GM13976 (cell line): Measurements from ENCODE around the gene SLC6A13.

ENCODE experiments used
- DNase-seq: peaks from one replicate; pipeline ENCODE4 v3.0.0; 2012; ENCODE audit warnings: low spot score
- CTCF ChIP-seq: IDR thresholded peaks from 2 replicates; pipeline ENCODE4 v1.5.1; 2012; ENCODE audit warnings: borderline replicate concordance, mild to moderate bottlenecking; ENCODE audit not compliant: insufficient read depth; ENCODE audit errors: extremely low read depth, missing control alignments, control extremely low read depth
- in situ Hi-C: fragments of 300-500 bp; cut with MboI; formaldehyde crosslinking; loops from one replicate; pipeline ENCODE4 v1.12.0; 2022; ENCODE audit warnings: low sequenced_read_pairs, mixed read lengths, inconsistent platforms; ENCODE audit not compliant: unreplicated experiment

Gene SLC6A13

GRCh38 chr12:186006-186625 lies 76.5 kb downstream of the SLC6A13 start:
- no peak for TF ChIP-seq CTCF
- in situ Hi-C loops: no loop called here
- DNase-seq: no peak

GRCh38 chr12:185576-185955 lies 77.1 kb downstream of the SLC6A13 start:
- in situ Hi-C loops: no loop called here
- no peak for TF ChIP-seq CTCF
- no peak for DNase-seq

- no peak for DNase-seq
- in situ Hi-C loops: no loop called here
These were observed 77.6 kb downstream of the SLC6A13 start for GRCh38 chr12:184811-185575.

GRCh38 chr12:182381-182892 lies 80.2 kb downstream of the SLC6A13 start:
- in situ Hi-C loops: no loop called here
- no peak for DNase-seq
- TF ChIP-seq CTCF: no peak

More at GRCh38 chr12:184811-185575, 77.6 kb downstream of the SLC6A13 start:
- no peak for TF ChIP-seq CTCF

GRCh38 chr12:181921-182320 lies 80.7 kb downstream of the SLC6A13 start:
- no peak for TF ChIP-seq CTCF
- no peak for DNase-seq
- in situ Hi-C loops: no loop called here

- DNase-seq: peak; percentile 87
These were observed 82.2 kb downstream of the SLC6A13 start for GRCh38 chr12:180445-180844.

More at GRCh38 chr12:180445-180844, 82.2 kb downstream of the SLC6A13 start:
- in situ Hi-C loops: no loop called here
- TF ChIP-seq CTCF: no peak
